ENCODE data around the gene PMM1. TPM values are rescaled to one million over a fixed set of nuclear protein-coding genes. Genes with fewer than 3 reads are reported as not detected.

Gene PMM1
- total RNA-seq, 1 experiment from 2014 or later, result 26.8 TPM

DNA sequence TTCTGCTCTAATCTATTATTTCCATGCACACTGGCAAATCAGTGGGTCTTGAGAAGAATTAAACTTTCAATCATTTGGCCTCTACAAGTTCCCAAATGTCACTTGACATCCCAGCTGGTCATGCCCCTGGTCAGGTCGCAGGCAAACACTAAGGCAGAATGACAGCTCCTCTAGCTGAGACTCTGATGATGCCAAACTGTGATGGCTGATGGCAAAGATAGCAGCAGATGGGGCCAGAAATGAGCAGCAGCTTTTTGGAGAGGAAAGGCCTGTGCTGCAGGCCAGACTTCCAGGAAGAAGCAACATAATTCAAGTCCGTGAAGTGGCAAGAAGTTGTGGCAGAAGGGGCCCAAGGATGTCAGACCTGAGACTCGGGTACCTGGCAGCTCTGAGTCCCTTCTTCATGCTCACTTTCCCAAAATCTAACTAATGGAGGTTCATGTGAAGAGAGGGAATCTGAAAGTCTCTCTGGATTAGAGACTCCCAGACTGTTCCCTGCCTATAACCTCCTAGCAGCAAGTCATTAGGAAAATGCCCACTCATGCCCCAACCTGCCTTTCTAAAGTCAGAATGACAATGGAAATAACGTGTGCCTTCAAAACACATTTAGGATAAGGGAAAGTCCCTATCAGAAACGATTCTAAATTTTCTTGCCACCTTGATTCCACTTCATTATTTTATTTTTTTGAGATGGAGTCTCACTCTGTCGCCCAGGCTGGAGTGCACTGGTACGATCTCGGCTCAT lies 9.4 kb upstream of the PMM1 start:
- ChIA-PET POLR2A (ENCODE audit: low non-redundant PET) (no interaction called here), CTCF (interaction anchor here (0.7 kb wide), 1 partner anchor 22 kb away, joined by 3 read pairs; no protein-coding TSS in a partner anchor)
- H3K27me3 ChIP-seq (replicated peaks; ENCODE audit: insufficient read depth, low read depth, low read length, poor library complexity), result no peaks in the 10 kb centered on the region
- no peak for DNase-seq (ENCODE audit: low spot score)
- H3K4me3 ChIP-seq (ENCODE audit: low read depth, low read length, poor library complexity, severe bottlenecking), result no peak overlapping the region
- no peak overlapping the region for H3K27ac ChIP-seq (ENCODE audit: low read depth, low read length, poor library complexity, severe bottlenecking)
- H3K4me1 ChIP-seq (ENCODE audit: insufficient read depth, low read length, poor library complexity, severe bottlenecking), result no peaks in the 10 kb centered on the region
- TF ChIP-seq, protein P1, sequence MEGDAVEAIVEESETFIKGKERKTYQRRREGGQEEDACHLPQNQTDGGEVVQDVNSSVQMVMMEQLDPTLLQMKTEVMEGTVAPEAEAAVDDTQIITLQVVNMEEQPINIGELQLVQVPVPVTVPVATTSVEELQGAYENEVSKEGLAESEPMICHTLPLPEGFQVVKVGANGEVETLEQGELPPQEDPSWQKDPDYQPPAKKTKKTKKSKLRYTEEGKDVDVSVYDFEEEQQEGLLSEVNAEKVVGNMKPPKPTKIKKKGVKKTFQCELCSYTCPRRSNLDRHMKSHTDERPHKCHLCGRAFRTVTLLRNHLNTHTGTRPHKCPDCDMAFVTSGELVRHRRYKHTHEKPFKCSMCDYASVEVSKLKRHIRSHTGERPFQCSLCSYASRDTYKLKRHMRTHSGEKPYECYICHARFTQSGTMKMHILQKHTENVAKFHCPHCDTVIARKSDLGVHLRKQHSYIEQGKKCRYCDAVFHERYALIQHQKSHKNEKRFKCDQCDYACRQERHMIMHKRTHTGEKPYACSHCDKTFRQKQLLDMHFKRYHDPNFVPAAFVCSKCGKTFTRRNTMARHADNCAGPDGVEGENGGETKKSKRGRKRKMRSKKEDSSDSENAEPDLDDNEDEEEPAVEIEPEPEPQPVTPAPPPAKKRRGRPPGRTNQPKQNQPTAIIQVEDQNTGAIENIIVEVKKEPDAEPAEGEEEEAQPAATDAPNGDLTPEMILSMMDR (conservative IDR thresholded peaks at IDR 0.05; ENCODE audit: low read depth, low read length), result no peak
- TF ChIP-seq EZH2 (IDR thresholded peaks at IDR 0.05; ENCODE audit: borderline replicate concordance, low read depth, low read length, poor library complexity, severe bottlenecking), result no peak
- H3K36me3 ChIP-seq (ENCODE audit: insufficient read depth, low read length, poor library complexity, severe bottlenecking), result peaks cover 22% of the 10 kb centered on the region
- no peaks in the 10 kb centered on the region for H3K9me3 ChIP-seq (ENCODE audit: low read depth, low read length, poor library complexity, severe bottlenecking)
- BruUV-seq (replicated peaks), result no TSS peak
- intact Hi-C loops (cut with micrococcal nuclease; ENCODE audit: unreplicated experiment), result loop anchor here (5.0 kb wide), 2 partner anchors 57 to 197 kb away; partner anchors contain the start of gene POLR3H

DNA sequence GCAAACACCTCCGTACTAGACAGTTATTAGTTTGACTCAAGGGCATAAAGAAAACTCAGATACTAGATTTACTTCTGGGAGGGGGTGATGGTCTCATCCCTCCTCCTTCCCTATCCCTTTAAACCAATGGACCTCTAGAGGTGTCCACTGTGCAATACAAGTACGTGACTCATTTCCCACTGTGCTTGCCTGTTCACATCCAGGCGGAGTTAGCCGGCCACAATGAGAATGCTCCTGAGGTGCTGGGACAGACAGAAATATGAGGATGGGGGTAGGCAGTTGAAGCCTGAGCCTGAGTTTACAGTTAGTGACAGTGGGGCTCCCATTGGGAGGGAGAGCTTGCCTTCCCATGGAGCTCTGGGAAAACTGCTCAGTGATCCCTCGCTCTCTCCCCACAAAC lies 8.4 kb upstream of the PMM1 start:
- Histone ChIP-seq H3K4me3 (ENCODE audit: low read depth, low read length, poor library complexity, severe bottlenecking) (no peak overlapping the region), H3K36me3 (ENCODE audit: insufficient read depth, low read length, poor library complexity, severe bottlenecking) (peaks cover 14% of the 10 kb centered on the region), H3K9me3 (ENCODE audit: low read depth, low read length, poor library complexity, severe bottlenecking) (no peaks in the 10 kb centered on the region), H3K27me3 (replicated peaks; ENCODE audit: insufficient read depth, low read depth, low read length, poor library complexity) (no peaks in the 10 kb centered on the region), H3K4me1 (ENCODE audit: insufficient read depth, low read length, poor library complexity, severe bottlenecking) (no peaks in the 10 kb centered on the region), H3K27ac (ENCODE audit: low read depth, low read length, poor library complexity, severe bottlenecking) (no peak overlapping the region)
- ChIA-PET CTCF (interaction anchor here (0.7 kb wide), 1 partner anchor 21 kb away, joined by 3 read pairs; no protein-coding TSS in a partner anchor), POLR2A (ENCODE audit: low non-redundant PET) (no interaction called here)
- DNase-seq (ENCODE audit: low spot score), result no peak
- no TSS peak for BruUV-seq (replicated peaks)
- intact Hi-C loops (cut with micrococcal nuclease; ENCODE audit: unreplicated experiment), result loop anchor here (5.0 kb wide), 2 partner anchors 56 to 196 kb away; partner anchors contain the start of gene POLR3H
- TF ChIP-seq, protein P1 (conservative IDR thresholded peaks at IDR 0.05; ENCODE audit: low read depth, low read length), result no peak
- no peak for TF ChIP-seq EZH2 (IDR thresholded peaks at IDR 0.05; ENCODE audit: borderline replicate concordance, low read depth, low read length, poor library complexity, severe bottlenecking)

DNA sequence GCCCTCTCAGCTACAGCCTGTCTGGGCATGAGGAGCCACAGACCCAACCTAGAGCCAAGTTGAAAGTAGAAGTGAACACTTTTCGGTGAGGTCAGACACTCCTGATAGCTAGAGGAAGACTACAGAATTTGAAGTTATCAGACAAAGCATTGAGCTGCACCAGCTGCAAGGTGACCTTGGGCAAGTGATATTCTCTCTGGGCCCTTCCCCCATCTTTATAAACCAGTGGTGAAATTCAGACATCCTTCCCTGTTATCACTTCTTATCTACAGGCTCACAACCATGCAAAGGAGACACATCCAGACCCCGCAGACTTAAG lies 8.0 kb upstream of the PMM1 start:
- POLR2A ChIA-PET (ENCODE audit: low non-redundant PET), result no interaction called here
- no peaks in the 10 kb centered on the region for H3K27me3 ChIP-seq (replicated peaks; ENCODE audit: insufficient read depth, low read depth, low read length, poor library complexity)
- CTCF ChIA-PET, result interaction anchor here (1.6 kb wide), 1 partner anchor 54 kb away, joined by 5 read pairs; the partner anchor contains the start of gene POLR3H
- TF ChIP-seq EZH2 (IDR thresholded peaks at IDR 0.05; ENCODE audit: borderline replicate concordance, low read depth, low read length, poor library complexity, severe bottlenecking), result no peak
- TF ChIP-seq, protein P1 (conservative IDR thresholded peaks at IDR 0.05; ENCODE audit: low read depth, low read length), result no peak; the same call in 1 of the 2 replicates
- H3K9me3 ChIP-seq (ENCODE audit: low read depth, low read length, poor library complexity, severe bottlenecking), result no peaks in the 10 kb centered on the region
- DNase-seq (ENCODE audit: low spot score), result no peak
- no peaks in the 10 kb centered on the region for H3K4me1 ChIP-seq (ENCODE audit: insufficient read depth, low read length, poor library complexity, severe bottlenecking)
- BruUV-seq (replicated peaks), result no TSS peak
- H3K27ac ChIP-seq (ENCODE audit: low read depth, low read length, poor library complexity, severe bottlenecking), result no peak overlapping the region
- intact Hi-C loops (cut with micrococcal nuclease; ENCODE audit: unreplicated experiment), result loop anchor here (5.0 kb wide), 2 partner anchors 55 to 195 kb away; partner anchors contain the start of gene POLR3H
- H3K4me3 ChIP-seq (ENCODE audit: low read depth, low read length, poor library complexity, severe bottlenecking), result no peak overlapping the region
- peaks cover 9% of the 10 kb centered on the region for H3K36me3 ChIP-seq (ENCODE audit: insufficient read depth, low read length, poor library complexity, severe bottlenecking)
